HG03139 (cell line): Measurements from ENCODE around the gene NTN1.

ENCODE experiments used
- ATAC-seq: cut with Tn5 transposase; IDR thresholded peaks from one replicate; pipeline ENCODE4 v1.9.1; 2021; ENCODE audit not compliant: unreplicated experiment

Gene NTN1

DNA sequence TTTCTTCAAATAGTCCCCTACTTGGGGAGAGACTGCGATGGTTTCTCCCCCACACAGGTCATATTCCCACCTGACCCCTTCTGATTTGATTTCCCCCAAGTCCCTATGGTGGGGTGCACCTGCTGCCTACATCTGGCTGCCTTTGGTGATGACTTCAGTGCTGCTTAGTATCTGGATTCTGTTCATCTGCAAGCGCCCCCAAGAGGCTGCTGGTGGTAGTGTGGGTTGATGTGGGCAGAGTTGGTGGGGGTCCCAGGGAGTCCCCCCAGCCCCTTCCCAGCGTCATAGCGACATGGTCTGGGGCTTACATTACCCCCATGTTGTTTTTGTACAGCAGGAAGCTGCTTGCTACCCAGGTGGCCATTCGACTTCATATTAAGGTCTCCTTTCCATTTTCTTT is 99.2 kb downstream of the NTN1 start:
- ATAC-seq: no peak

DNA sequence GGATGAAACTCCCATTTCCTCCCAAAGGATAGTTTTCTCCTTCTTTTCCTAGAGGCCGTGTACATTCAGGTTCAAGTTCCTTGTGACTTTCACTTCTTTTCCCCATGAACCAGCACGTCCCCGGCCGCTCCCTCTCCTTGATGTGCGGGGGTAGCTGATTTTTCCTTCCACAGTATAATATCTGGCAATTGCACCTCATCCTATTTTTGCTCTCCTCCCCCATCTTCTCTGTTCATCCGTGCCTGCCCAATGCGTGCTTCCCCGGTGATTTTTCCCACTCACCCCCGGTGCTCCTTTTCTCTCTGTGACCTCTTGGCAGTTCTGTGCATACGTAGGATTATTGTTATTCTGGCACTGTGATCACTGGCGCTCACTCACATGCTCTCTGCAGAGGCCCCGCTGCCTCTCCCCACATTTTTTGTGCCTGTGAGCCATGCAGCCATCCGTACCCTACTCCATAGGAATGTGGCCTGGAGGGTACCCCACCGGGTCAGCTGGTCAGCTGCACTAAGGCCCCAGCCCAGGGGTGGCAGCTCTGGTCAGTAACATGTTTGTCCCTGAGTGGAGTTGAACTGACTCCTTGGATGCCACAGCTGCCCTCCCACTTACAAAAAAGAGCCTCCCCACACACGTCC is 100.0 kb downstream of the NTN1 start:
- ATAC-seq: no peak

DNA sequence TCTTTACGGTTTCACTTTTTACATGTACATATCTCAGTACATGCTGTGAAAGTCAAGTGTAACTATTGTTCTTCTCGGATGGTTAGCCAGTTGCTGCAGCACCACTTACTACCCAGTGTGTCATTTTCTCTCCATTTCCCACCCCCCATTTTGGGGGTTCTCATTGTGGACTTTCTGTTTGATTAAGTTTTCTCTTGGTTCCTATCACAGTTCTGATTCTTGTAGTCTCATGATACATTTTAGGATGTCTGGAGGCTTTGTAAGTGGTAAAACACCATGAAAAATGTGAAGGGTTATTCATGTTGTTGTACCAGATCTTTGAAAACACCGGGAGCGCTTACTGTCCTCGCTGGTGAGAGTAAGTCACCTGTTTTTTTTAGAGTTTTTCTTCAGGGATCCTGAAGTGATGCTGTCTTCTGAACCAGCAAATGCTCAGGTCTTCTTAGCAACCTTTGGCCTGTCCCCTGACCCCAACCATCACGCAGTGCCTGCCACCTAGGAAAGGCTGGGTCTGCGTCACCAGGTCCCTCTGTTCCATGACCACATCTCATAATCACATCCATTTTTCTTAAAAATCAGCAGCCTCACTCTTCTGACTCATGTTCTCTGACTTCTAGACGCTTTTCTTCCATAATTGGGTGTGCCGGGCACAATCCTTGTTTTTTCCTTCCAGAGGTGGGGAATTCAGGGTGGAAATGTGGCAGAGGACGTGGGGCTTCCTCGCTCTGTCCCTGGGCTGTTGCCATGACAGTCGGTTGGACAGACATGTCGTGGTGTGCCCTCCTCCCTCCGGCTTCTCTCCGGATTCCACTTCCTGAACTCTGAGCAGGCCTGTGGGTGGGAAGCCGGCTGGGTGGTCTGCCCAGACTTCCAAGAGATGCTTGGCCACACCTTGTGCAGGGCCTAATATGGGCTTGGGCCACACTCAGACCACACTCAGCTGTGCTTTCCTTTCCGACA is 102.6 kb downstream of the NTN1 start:
- ATAC-seq: no peak

DNA sequence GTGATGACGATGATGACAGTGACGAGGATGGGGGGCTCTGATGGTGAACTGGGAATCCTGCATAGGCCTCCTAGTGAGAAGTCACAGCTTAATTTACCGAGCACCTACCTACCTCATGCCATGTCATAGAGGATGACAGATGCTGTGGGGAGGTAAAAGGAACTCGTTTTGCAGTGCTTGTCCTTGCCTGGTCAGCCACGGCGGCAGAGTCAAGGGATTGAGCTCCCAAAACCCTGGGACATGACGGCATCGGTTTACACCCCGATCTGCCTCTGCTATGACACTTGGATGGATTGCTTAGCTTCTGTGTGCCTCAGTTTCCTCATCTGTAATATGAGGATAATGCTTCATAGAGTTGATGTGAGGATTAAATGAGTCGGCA is 103.2 kb downstream of the NTN1 start:
- no peak for ATAC-seq

DNA sequence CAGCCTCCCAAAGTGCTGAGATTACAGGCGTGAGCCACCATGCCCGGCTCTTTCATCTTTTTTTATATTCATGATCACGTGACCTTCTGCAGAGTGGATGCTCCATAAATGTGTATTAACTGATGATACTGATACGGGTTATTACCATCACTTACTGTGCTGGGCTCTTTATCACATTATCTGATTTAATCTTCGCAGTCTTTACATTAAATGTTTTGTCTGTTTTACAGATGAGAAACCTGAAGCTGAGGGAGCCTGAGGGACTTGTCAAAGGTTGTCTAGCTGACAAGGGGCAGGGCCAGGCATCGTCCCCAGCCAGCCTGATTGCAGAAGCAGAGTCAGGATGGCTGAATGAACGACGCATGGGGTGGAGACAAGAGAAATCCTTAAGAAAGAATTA is 104.4 kb downstream of the NTN1 start:
- no peak for ATAC-seq

DNA sequence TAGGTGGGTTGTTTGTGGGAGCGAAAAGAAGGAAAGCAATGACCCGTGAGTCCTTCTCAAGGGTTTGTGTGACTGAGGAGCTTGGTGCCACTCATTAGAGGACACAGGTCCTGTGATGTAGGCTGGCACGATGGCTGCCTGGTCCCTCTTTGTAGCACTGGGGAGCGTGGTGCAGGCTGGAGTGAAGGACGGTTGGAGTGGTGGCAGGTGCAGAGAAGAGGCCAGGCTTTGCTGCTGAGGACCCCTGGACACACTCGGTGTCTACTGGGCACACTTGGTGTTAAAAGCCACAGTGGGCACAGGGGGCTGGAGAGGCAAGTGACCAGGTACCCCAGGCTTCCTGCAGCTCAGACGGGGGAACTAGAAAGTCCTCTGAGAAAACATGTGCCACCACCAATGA is 106.0 kb downstream of the NTN1 start:
- ATAC-seq: no peak

DNA sequence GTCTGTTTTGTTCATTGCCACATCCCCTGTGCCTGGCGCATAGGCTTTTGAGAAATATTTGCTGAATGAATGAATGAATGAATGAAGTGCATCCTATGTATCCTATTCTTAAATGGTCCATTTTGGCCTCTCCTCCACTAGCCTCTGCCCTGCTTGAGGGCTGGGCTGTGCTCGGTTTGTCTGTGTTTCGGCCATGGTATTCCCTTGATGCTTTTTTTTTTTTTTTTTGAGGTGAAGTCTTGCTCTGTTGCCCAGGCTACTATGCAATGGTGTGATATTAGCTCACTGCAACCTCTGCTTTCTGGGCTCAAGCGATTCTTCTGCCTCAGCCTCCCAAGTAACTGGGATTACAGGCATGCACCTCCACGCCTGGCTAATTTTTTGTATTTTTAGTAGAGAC is 110.1 kb downstream of the NTN1 start:
- no peak for ATAC-seq

DNA sequence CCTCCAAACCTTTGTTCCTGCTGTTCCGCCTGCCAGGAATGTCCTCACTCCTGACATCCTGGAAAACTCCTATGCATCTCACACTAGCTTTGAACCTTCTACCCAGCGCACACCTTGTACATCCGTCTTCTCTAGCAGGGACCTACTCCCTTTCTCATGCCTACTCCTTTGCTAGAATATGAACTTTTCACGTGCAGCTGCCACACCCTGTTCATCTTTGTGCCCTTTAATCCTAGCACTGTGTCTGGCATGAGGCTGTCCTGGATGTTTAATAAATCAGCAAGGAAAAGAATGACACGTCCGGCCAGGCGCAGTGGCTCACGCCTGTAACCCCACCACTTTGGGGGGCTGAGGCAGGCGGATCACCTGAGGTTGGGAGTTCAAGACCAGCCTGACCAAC is 111.0 kb downstream of the NTN1 start:
- ATAC-seq: no peak

DNA sequence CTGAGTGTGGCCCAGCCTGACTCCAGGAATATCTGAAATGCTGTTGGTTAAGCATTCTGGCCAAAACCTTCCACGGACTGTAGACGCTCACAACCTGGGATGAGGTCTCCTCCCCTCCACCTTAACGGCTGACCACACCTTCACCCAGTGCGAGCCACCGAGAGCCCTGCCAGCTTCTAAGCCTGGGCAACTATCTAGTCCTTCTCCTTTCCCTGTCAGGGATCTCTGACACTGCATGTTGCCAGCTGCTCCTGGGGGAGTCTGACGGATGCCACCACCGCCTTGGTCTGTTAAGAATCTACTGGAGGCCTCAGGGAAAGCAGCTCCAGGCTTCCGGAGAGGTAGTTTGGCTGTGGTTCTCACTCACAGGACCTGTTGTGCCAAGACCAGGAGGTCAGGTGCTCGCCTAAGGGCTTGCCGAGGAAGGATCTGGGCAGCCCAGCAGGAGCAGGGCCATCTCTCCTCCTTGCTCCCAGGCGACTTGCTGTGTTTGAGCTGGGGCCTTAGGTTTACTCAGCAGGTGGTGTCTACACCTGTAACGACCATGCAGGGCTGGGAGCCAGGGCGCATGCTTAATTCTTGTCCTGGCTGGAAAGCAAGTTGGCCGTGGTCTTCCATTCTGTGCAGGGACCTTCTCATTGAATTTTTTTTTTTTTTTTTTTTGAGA is 111.8 kb downstream of the NTN1 start:
- no peak for ATAC-seq

DNA sequence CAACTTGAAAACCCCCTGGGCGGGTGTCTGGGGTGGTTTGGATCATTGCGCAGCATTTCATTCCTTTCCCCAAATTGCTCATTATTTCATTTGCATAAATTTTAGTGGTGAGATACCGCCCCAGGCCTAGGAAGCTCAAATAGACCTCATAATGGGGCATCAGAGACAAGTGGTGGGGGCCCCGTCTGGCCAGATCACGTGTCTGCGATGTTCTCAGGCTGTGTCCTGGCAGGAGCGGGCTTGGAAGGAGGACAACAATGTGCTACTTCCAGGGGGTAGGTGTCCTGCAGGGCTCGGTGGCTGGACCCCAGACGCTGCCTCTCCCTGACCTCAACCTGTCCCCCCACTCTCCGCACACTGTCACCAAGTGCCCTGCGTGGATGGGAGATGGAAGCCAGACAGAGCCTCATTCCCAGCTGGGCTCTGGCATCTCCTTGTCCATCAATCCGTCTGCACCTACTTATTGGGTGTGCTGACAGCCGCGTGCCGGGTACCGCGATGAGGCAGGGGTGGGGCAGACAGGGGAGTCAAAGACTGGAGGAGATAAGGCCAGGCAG is 116.9 kb downstream of the NTN1 start:
- no peak for ATAC-seq

DNA sequence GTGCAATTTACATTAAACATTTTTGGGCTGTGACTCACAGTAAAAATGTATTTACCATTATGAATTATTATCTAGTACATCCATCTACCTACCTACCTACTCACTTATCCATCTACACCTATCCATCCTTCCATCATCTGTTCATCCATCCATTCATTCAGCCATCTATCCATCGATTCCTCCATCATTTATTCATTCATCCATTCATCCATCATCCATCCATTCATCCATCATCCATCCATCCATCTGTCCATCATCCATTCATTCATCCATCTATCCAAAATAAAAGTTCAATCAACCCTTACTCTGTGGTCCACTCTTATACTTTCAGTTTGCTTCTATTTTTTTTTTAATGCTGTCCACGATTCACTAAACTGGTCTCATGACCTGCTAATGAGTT is 118.4 kb downstream of the NTN1 start:
- no peak for ATAC-seq

DNA sequence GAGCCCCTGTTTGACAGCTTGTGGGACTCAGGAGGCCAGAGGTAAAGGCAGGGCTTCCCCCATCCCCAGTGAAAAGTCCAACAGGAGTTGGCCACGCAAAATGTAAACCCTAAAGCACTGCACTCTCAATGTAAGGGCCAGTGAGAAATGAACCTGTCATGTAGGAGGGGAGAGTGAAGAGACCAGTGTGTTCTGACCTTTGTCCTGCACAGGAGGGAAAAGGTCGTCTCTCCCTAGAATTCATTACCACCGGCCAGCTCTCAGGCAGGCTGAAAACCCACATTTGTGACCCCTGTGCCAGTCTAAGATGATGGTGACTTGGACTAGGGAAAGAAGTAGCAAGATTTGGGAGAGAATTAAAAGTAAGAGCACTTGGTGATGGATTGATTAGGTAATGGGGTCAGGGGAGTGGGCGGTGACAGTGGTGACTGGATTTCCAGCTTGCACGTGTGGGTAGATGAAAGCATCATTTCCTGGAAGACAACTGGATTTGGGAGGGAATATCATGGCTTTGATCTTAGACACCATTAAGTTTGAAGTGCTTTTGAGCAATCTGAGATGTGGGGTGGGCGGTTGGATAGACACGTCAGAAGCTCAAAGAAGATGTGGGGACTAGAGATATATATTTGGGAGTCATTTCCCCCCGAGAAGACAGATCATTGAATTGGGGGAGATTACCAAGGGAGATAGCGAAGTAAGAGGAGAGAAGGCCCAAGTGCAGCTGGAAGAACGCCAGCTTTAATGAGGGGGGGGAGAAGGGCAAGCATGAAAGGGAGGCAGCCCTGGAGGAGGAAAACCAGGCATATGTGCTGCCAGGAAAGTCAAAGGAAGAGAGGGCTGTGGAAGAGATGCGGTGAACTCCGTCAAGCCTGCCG is 119.5 kb downstream of the NTN1 start:
- ATAC-seq: no peak

DNA sequence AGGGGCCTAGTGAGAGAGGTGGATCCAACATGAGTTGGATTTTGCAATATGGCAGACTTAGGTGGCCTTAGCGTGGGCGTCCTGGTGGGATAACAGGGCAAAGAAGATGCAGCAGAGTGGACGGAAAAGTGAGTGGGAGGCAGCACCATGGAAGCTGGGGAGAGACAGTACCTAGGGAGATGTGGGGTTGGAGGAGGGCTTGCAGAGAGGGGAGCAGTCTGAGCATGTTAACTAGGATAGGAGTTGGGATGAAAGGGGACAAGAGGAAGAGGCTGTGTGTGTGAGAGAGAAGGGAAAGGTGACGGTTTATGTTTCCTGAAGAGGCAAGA is 120.1 kb downstream of the NTN1 start:
- no peak for ATAC-seq

DNA sequence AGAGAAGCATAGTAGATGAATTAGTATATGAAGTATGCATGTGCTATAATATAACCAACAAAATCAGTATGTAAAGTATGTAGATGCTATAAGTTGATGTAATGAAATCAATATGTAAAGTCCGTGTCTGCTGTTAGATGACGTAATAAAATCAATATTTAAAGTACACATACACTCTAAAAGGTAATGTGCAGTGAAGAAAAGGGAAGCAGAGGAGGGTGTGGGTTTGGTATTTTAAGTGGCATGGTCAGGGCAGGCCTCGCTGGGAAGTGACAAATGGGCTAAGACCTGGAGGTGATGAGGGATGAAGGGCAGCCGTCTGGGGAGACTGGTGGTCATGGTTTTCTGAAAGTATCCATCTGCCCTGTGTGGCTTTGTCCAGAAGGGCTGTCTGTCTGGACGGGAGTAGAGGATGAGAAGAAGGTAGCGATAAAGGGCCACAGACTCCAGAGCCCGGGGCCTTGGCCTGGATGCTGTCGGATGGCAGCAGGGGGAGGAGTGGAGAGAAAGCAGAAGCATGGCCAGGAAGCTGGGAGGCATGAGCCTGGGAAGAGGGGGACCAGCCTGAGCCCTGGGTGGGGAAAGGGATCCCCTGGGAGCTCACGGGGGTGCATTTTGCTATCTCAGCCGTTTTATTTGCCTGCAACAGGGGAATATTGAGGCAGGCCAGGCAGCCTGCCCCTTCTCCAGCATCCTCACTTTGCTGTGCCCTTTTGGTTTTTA is 121.6 kb downstream of the NTN1 start:
- ATAC-seq: no peak

DNA sequence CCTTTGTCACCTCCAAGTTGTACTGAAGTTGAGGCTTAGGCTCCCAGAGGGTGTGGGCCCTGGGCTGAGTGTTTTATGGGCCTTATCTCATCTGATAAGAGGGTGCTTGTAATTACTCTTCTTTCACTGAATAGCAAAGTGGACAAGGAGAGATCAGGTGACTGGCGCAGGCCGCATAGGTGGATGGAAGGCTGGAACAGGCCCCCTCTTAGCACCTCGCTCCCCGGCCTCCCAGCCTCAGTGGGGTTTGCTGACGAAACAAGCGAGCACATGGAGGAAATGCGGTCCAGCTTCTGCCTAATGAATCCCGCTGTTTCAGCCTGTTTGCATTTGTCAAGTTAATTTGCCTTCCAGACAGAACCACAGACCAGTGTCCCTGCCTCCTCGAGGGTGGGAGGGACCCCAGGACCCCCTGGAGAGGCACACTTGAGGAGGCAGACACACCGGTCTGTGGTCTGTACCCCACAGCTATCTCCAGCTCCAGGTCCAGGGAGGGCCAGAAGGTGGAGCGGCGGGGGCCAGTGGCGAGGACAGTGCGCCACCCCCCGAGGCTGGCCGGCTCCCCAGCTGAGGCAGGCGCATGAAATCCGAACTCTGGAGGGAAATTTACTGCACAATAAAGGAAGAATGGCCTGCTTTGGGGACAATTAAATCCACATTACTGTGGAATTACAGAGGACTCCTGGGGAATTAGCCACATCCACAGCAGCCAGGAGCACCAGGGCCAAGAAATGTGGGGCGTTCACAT is 123.4 kb downstream of the NTN1 start:
- no peak for ATAC-seq

DNA sequence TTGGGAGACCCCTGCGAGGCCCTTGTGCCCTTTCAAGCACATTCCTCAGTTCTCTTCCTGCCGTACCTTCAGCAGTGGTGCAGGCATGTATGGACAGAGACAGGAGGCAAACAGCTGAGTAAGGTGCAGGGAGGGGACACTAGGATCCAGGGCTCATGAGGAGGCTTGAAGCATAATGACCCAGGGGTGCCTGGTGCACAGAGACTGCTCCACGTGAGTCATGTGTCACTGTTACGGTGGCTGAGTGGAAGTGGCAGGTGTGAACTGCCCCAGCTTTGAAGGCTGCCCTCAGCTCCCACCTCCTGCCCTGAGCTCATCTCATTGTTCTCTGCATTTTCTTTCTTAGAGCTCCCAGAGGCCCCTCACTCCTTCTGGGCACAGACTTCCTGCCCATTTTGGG is 124.8 kb downstream of the NTN1 start:
- no peak for ATAC-seq

DNA sequence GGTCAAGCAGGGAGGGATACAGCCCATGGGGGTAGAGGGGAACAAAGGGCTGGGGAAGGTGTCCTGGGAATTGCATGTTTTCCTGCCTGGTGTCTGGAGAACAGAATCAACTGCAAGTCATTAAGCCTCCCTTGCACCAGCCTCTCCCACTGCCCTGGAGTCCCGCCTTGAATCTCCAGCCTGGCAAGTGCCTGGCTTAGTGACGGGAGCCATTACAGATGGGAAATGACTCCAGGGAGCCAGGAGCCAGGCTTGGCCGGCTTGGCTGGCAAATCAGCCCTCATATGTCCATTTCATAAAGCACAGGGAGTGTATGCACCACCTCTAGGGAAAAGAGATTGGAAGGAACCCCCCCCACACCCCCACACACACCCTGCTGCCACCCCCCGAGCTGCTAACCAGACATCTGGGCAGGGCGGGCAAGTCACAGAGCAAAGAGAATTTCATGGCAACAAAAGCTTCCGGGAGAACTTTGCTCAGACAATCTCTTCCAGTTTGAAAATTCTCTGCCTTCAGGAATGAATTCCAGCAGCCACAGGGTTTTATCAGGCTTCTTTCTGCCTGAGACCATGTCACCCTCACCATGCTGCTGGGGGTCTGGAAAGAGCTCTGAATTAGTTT is 127.7 kb downstream of the NTN1 start:
- ATAC-seq: no peak

DNA sequence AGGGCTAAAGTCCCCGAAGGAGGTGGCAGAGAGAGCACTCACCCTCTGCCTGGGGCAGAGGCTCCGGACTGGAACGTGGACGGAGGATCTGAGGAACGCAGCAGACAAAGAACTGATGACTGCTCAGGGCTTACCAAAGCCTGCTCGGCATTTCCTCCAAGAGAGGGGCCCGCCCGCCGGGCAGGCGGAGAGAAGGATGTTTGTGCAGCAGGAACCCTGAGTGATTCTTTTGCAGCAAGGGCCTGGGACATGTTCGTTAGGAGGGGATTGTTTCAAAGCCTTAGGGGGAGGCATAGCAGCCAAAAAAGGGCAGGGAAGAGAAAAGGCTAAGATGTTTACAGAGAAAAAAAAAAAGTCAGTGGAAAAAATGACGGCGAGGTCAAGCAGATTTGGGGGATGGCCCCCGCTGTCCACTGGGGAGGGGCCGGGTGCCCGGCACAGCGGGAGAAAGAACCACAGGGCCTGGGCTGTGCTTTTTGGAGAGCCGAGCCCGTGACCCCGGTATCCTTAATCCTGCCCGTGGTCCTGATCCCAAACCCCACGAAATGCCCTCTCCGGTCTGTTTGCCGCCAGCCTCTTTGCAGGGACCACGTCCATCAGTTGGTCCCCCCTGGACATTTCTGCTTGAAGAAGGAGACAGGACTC is 129.3 kb downstream of the NTN1 start:
- no peak for ATAC-seq

DNA sequence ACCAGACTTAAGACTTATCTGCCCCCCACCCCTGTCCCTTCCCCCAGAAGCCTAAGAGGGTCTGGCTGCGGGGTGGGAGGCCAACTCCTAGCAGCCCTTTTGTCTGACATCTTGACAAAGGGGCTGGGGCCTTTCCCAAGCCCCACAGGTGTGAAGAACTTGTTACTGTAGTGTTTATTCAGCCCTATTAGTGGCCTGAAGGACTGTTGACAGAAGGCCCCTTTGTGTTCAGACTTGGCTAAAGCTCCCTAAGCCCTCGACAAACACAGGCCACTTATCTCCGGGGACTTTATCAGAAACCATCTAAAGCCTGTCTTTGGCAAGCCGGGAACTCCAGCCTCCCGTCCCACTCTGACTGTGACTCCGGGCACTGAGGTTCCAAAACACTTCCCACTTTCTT is 129.8 kb downstream of the NTN1 start:
- ATAC-seq: no peak
